Neural cell (in vitro differentiated cells): Measurements from ENCODE around the gene DNAH17. TPM values are rescaled to one million over a fixed set of nuclear protein-coding genes. Genes with fewer than 3 reads are reported as not detected.

Source experiments
- H2AFZ ChIP-seq: fragments of 200-600, 300-800 bp; sonication (generic), shearing (Covaris generic); 2 replicates; pipeline ENCODE4 v1.6.0; 2014; ENCODE audit warnings: low read depth, mild to moderate bottlenecking, antibody characterized with exemption, low read length, moderate library complexity
- H3F3A ChIP-seq: fragments of 200-600 bp; shearing (Covaris generic); 2 replicates; pipeline ENCODE4 v1.6.1; 2016; ENCODE audit warnings: mild to moderate bottlenecking, moderate library complexity, mixed read lengths, antibody characterized with exemption, low read length; ENCODE audit not compliant: insufficient read depth, poor library complexity, severe bottlenecking
- H3K27ac ChIP-seq: fragments of 200-600, 300-800 bp; sonication (generic), shearing (Covaris generic); 2 replicates; pipeline ENCODE4 v1.5.1; 2014; ENCODE audit warnings: mild to moderate bottlenecking, low read length, moderate library complexity
- H3K27me3 ChIP-seq: fragments of 300-800, 200-600 bp; sonication (generic), shearing (Covaris generic); 2 replicates; pipeline ENCODE4 v1.6.0; 2014; ENCODE audit warnings: mild to moderate bottlenecking, low read depth, low read length, moderate library complexity; ENCODE audit not compliant: insufficient read depth
- H3K36me3 ChIP-seq: fragments of 300-800, 200-600 bp; sonication (generic), shearing (Covaris generic); 2 replicates; pipeline ENCODE4 v1.5.1; 2014; ENCODE audit warnings: mild to moderate bottlenecking, antibody characterized with exemption, low read length, moderate library complexity; ENCODE audit not compliant: insufficient read depth
- H3K4me2 ChIP-seq: fragments of 300-800, 200-600 bp; sonication (generic), shearing (Covaris generic); 2 replicates; pipeline ENCODE4 v1.6.0; 2014; ENCODE audit warnings: mild to moderate bottlenecking, low read length
- H3K4me3 ChIP-seq: fragments of 300-800, 200-600 bp; sonication (generic), shearing (Covaris generic); 2 replicates; pipeline ENCODE4 v1.5.1; 2014; ENCODE audit warnings: mild to moderate bottlenecking, low read length, moderate library complexity
- H3K79me2 ChIP-seq: fragments of 200-600 bp; shearing (Covaris generic); replicated peaks from 2 replicates; pipeline ENCODE4 v1.6.0; 2014; ENCODE audit warnings: mild to moderate bottlenecking, low read length, moderate library complexity; ENCODE audit not compliant: insufficient read depth
- H3K9ac ChIP-seq: fragments of 300-800, 200-600 bp; sonication (generic), shearing (Covaris generic); 2 replicates; pipeline ENCODE4 v1.6.1; 2016; ENCODE audit warnings: mild to moderate bottlenecking, low read length, mixed read lengths
- H3K9me2 ChIP-seq: fragments of 200-600 bp; shearing (Covaris generic); 2 replicates; pipeline ENCODE4 v1.6.1; 2016; ENCODE audit warnings: mild to moderate bottlenecking, low read length, mixed read lengths; ENCODE audit not compliant: insufficient read depth
- H3K9me3 ChIP-seq: fragments of 200-600, 300-800 bp; sonication (generic), shearing (Covaris generic); 2 replicates; pipeline ENCODE4 v1.6.1; 2016; ENCODE audit warnings: mild to moderate bottlenecking, mixed run types, low read length, moderate library complexity, mixed read lengths
- H4K20me1 ChIP-seq: fragments of 200-600 bp; shearing (Covaris generic); 2 replicates; pipeline ENCODE4 v1.6.1; 2016; ENCODE audit warnings: mild to moderate bottlenecking, mixed run types; ENCODE audit not compliant: insufficient read depth
- EP300 ChIP-seq: fragments of 450-650 bp; conservative IDR thresholded peaks from 2 replicates; pipeline ENCODE4 v1.6.1; 2014; ENCODE audit warnings: antibody characterized with exemption, mild to moderate bottlenecking, moderate library complexity; ENCODE audit not compliant: poor library complexity, severe bottlenecking
- EZH2 ChIP-seq: fragments of 200-600, 300-800 bp; shearing (Covaris generic), sonication (generic); IDR thresholded peaks from 2 replicates; pipeline ENCODE4 v1.6.1; 2014; ENCODE audit warnings: antibody characterized with exemption, low read length, borderline replicate concordance, mild to moderate bottlenecking; ENCODE audit not compliant: insufficient read depth, poor library complexity, severe bottlenecking
- MXI1 ChIP-seq: fragments of 450-650 bp; conservative IDR thresholded peaks from 2 replicates; pipeline ENCODE4 v1.6.1; 2014; ENCODE audit warnings: antibody characterized with exemption, mild to moderate bottlenecking; ENCODE audit not compliant: poor library complexity, severe bottlenecking
- POLR2AphosphoS5 ChIP-seq: IDR thresholded peaks from 2 replicates; pipeline ENCODE4 v1.6.1; 2012
- RAD21 ChIP-seq: fragments of 450-650 bp; conservative IDR thresholded peaks from 2 replicates; pipeline ENCODE4 v1.6.1; 2014; ENCODE audit warnings: antibody characterized with exemption, mild to moderate bottlenecking, moderate library complexity
- SMC3 ChIP-seq: fragments of 450-650 bp; conservative IDR thresholded peaks from 2 replicates; pipeline ENCODE4 v1.6.1; 2014; ENCODE audit warnings: antibody characterized with exemption, mild to moderate bottlenecking, moderate library complexity; ENCODE audit not compliant: poor library complexity
- TAF1 ChIP-seq: IDR thresholded peaks from 2 replicates; pipeline ENCODE4 v1.6.1; 2012; ENCODE audit warnings: low read depth
- polyA plus RNA-seq: library from polyadenylated mRNA; depleted of rRNA; stranded (reverse); fragments of >200 nt; gene quantifications from 2 replicates; pipeline ENCODE4 v1.2.3, GENCODE V29; 2014
- TF ChIP-seq, protein P1 (sequence below): IDR thresholded peaks from 2 replicates; pipeline ENCODE4 v1.6.1; 2012; ENCODE audit warnings: borderline replicate concordance
- TF ChIP-seq, protein P2 (sequence below): fragments of 450-650 bp; IDR thresholded peaks from 2 replicates; pipeline ENCODE4 v1.5.1; 2014; ENCODE audit warnings: antibody characterized with exemption, mild to moderate bottlenecking, moderate library complexity; ENCODE audit not compliant: poor library complexity, severe bottlenecking

Gene DNAH17
- polyA plus RNA-seq, 1 donor from 2014 or later, result not detected

DNA sequence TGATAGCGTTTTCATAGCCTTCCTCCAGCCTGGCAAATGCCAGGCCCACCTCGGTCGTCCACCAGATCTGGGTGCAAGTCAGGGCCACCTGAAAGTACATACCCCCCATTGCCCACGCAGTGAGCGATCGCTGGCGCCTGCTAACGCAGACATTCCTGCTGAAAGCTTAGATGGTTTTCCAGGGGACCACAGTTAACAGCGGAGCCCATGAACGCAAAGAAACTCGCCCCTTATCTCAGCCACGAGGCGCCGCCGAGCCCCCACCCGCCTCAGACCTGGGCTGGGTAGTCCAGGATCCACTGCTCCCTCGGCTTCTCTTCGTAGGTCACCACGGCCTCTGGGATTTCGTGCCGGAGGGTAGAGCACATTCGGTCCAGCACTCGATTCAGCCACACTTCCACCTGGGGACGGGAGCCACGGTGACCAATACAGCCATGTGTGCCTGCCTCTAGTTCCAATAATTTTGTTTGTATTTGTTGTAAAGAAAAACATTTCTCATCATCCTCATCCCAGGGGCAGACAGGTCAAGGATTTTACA lies 74.5 kb downstream of the DNAH17 start:
- Histone ChIP-seq H4K20me1 (no peaks in the 10 kb centered on the region), H3K79me2 (no peaks in the 10 kb centered on the region), H3F3A (no peaks in the 10 kb centered on the region), H3K36me3 (no peaks in the 10 kb centered on the region), H2AFZ (no peak overlapping the region), H3K9me3 (no peaks in the 10 kb centered on the region), H3K9me2 (no peaks in the 10 kb centered on the region), H3K4me3 (no peak overlapping the region), H3K27me3 (no peaks in the 10 kb centered on the region), H3K4me2 (no peak overlapping the region), H3K27ac (no peak overlapping the region), H3K9ac (no peak overlapping the region)
- TF ChIP-seq POLR2AphosphoS5 (no peak), TAF1 (no peak), MXI1 (no peak), EZH2 (no peak)

DNA sequence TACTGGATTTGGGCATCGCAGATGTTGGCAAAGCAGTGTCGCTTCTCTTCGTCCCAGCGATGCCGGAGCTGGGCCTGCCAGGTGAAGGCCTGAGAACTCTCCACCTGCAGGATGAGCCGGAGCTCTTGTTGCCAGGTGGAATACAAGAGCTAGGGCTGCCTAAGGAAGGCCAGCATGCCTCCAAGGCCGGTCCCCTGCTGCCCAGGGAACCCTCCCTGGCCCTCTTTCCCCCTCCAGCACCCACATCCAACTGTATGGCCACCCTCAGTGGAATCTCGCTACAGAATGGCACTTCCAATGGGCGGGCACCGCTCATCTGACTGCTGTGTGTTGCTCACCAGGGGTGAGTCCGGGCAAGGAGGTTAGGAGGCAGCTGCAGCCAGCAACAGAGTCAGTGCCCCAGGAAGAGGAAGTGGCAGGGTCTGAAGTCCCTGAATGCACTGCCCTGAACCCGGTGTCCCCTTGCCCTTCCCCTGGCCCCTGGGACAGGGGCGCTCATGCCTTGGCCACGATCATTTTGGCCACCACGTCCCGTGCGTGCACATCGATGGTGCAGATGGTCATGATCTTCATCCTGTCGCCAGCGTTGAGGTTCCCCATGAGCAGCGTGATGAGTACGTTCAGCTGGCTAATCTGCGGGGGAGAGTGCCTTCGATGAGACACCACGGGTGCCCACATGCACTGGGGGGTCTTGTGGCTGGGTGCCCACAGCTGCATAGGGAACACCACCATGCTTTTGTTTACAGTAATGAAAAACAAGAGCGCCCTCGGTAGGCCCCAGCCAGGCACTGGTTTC lies 75.8 kb downstream of the DNAH17 start:
- no peaks in the 10 kb centered on the region for H3F3A ChIP-seq
- H3K4me3 ChIP-seq, result no peak overlapping the region
- no peak overlapping the region for H2AFZ ChIP-seq
- no peaks in the 10 kb centered on the region for H3K36me3 ChIP-seq
- H3K27me3 ChIP-seq, result no peaks in the 10 kb centered on the region
- no peaks in the 10 kb centered on the region for H3K9me2 ChIP-seq
- H3K79me2 ChIP-seq, result no peaks in the 10 kb centered on the region
- H3K4me2 ChIP-seq, result no peak overlapping the region
- no peaks in the 10 kb centered on the region for H3K9me3 ChIP-seq
- H3K9ac ChIP-seq, result no peak overlapping the region
- H4K20me1 ChIP-seq, result no peaks in the 10 kb centered on the region
- no peak overlapping the region for H3K27ac ChIP-seq
- TF ChIP-seq TAF1, result no peak
- TF ChIP-seq SMC3, result no peak
- no peak for TF ChIP-seq POLR2AphosphoS5
- no peak for TF ChIP-seq EZH2
- no peak for TF ChIP-seq RAD21
- TF ChIP-seq, protein P1, sequence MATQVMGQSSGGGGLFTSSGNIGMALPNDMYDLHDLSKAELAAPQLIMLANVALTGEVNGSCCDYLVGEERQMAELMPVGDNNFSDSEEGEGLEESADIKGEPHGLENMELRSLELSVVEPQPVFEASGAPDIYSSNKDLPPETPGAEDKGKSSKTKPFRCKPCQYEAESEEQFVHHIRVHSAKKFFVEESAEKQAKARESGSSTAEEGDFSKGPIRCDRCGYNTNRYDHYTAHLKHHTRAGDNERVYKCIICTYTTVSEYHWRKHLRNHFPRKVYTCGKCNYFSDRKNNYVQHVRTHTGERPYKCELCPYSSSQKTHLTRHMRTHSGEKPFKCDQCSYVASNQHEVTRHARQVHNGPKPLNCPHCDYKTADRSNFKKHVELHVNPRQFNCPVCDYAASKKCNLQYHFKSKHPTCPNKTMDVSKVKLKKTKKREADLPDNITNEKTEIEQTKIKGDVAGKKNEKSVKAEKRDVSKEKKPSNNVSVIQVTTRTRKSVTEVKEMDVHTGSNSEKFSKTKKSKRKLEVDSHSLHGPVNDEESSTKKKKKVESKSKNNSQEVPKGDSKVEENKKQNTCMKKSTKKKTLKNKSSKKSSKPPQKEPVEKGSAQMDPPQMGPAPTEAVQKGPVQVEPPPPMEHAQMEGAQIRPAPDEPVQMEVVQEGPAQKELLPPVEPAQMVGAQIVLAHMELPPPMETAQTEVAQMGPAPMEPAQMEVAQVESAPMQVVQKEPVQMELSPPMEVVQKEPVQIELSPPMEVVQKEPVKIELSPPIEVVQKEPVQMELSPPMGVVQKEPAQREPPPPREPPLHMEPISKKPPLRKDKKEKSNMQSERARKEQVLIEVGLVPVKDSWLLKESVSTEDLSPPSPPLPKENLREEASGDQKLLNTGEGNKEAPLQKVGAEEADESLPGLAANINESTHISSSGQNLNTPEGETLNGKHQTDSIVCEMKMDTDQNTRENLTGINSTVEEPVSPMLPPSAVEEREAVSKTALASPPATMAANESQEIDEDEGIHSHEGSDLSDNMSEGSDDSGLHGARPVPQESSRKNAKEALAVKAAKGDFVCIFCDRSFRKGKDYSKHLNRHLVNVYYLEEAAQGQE, result no peak
- TF ChIP-seq, protein P2, sequence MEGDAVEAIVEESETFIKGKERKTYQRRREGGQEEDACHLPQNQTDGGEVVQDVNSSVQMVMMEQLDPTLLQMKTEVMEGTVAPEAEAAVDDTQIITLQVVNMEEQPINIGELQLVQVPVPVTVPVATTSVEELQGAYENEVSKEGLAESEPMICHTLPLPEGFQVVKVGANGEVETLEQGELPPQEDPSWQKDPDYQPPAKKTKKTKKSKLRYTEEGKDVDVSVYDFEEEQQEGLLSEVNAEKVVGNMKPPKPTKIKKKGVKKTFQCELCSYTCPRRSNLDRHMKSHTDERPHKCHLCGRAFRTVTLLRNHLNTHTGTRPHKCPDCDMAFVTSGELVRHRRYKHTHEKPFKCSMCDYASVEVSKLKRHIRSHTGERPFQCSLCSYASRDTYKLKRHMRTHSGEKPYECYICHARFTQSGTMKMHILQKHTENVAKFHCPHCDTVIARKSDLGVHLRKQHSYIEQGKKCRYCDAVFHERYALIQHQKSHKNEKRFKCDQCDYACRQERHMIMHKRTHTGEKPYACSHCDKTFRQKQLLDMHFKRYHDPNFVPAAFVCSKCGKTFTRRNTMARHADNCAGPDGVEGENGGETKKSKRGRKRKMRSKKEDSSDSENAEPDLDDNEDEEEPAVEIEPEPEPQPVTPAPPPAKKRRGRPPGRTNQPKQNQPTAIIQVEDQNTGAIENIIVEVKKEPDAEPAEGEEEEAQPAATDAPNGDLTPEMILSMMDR, result no peak
- TF ChIP-seq EP300, result no peak
- no peak for TF ChIP-seq MXI1
